IPS DF 19.7 (cell line): Measurements from ENCODE around the gene EVI2A.
"Not testable (repeated sequence)": the region's sequence is repeated elsewhere in the genome, so short reads cannot be mapped to it uniquely, and the experiment has no call there.

Source experiments
- DNase-seq: peaks from one replicate; pipeline ENCODE4 v3.0.0-alpha.2; 2013; ENCODE audit warnings: low read depth, low spot score

EVI2A gene

GRCh38 chr17:31321481-31321880 is at the start of gene EVI2A:
EVI2A (minus strand) TSS chr17:31321622; CDS start chr17:31319013, 2,609 bp downstream.
- no peak for DNase-seq

GRCh38 chr17:31369266-31369665 is 47.8 kb upstream of the EVI2A start:
- no peak for DNase-seq

- DNase-seq, result no peak
Measured at GRCh38 chr17:31366088-31366487, 44.7 kb upstream of the EVI2A start.

- no peak for DNase-seq
Measured at GRCh38 chr17:31364012-31364411, 42.6 kb upstream of the EVI2A start.

- no peak for DNase-seq
Measured at GRCh38 chr17:31357839-31358394, 36.5 kb upstream of the EVI2A start.

- no peak for DNase-seq
Measured at GRCh38 chr17:31357091-31357490, 35.7 kb upstream of the EVI2A start.

GRCh38 chr17:31355935-31356334 is 34.5 kb upstream of the EVI2A start:
- no peak for DNase-seq

GRCh38 chr17:31349454-31349853 is 28.0 kb upstream of the EVI2A start:
- DNase-seq, result no peak

GRCh38 chr17:31345191-31345747 is 23.8 kb upstream of the EVI2A start:
- DNase-seq, result not testable (repeated sequence)

- DNase-seq, result no peak
Measured at GRCh38 chr17:31339906-31340661, 18.7 kb upstream of the EVI2A start.

GRCh38 chr17:31329221-31329620 is 7.8 kb upstream of the EVI2A start:
- DNase-seq, result no peak

GRCh38 chr17:31328160-31328535 is 6.7 kb upstream of the EVI2A start:
- DNase-seq, result no peak

- no peak for DNase-seq
Measured at GRCh38 chr17:31327534-31328159, 6.2 kb upstream of the EVI2A start.

GRCh38 chr17:31323551-31323950 is 2.1 kb upstream of the EVI2A start:
- DNase-seq, result no peak

GRCh38 chr17:31321966-31322365 is 544 bp upstream of the EVI2A start:
- DNase-seq, result no peak

GRCh38 chr17:31320791-31321190 is 631 bp downstream of the EVI2A start:
- DNase-seq, result no peak

GRCh38 chr17:31320241-31320640 is 1.2 kb downstream of the EVI2A start:
- no peak for DNase-seq

GRCh38 chr17:31318851-31319661 is 2.4 kb downstream of the EVI2A start:
- DNase-seq, result no peak

- DNase-seq, result no peak
Measured at GRCh38 chr17:31318298-31318801, 3.1 kb downstream of the EVI2A start.

- no peak for DNase-seq
Measured at GRCh38 chr17:31314782-31315100, 6.7 kb downstream of the EVI2A start.

GRCh38 chr17:31313982-31314781 is 7.2 kb downstream of the EVI2A start, which contains the start of gene EVI2B:
EVI2B (minus strand) TSS chr17:31314054; CDS start chr17:31305609, 8,445 bp downstream.
- DNase-seq, result no peak
